Hepatocyte (in vitro differentiated cells): ENCODE measurements around the gene CHSY1. TPM values are rescaled to one million over a fixed set of nuclear protein-coding genes. Genes with fewer than 3 reads are reported as not detected.

Source experiments
- DNase-seq: peaks from one replicate; pipeline ENCODE4 v3.0.0-alpha.2; 2016; ENCODE audit warnings: low spot score
- H2AFZ ChIP-seq: fragments of 200-600 bp; sonication (generic); 2 replicates; pipeline ENCODE4 v1.6.0; 2016; ENCODE audit warnings: antibody characterized with exemption, mild to moderate bottlenecking
- H3K27ac ChIP-seq: fragments of 200-600 bp; sonication (generic); 2 replicates; pipeline ENCODE4 v1.5.1; 2016; ENCODE audit warnings: mild to moderate bottlenecking
- H3K27me3 ChIP-seq: fragments of 200-600 bp; sonication (generic); 2 replicates; pipeline ENCODE4 v1.6.1; 2016
- H3K36me3 ChIP-seq: fragments of 200-600 bp; sonication (generic); replicated peaks from 2 replicates; pipeline ENCODE4 v1.5.1; 2016; ENCODE audit warnings: low read depth; ENCODE audit not compliant: insufficient read depth
- H3K4me1 ChIP-seq: fragments of 200-600 bp; sonication (generic); 2 replicates; pipeline ENCODE4 v1.5.1; 2016; ENCODE audit warnings: mild to moderate bottlenecking, moderate library complexity; ENCODE audit not compliant: insufficient read depth
- H3K4me2 ChIP-seq: fragments of 200-600 bp; sonication (generic); 2 replicates; pipeline ENCODE4 v1.6.0; 2016
- H3K4me3 ChIP-seq: fragments of 200-600 bp; sonication (generic); 2 replicates; pipeline ENCODE4 v1.5.1; 2016; ENCODE audit warnings: mild to moderate bottlenecking
- H3K79me2 ChIP-seq: fragments of 200-600 bp; sonication (generic); 2 replicates; pipeline ENCODE4 v1.6.0; 2017; ENCODE audit warnings: mild to moderate bottlenecking
- H3K9me2 ChIP-seq: fragments of 200-600 bp; sonication (generic); replicated peaks from 2 replicates; pipeline ENCODE4 v1.6.0; 2017; ENCODE audit warnings: mild to moderate bottlenecking; ENCODE audit not compliant: insufficient read depth
- H3K9me3 ChIP-seq: fragments of 200-600 bp; sonication (generic); 2 replicates; pipeline ENCODE4 v1.5.1; 2016; ENCODE audit warnings: low read depth, mild to moderate bottlenecking
- H4K20me1 ChIP-seq: fragments of 200-600 bp; sonication (generic); 2 replicates; pipeline ENCODE4 v1.6.0; 2016; ENCODE audit warnings: mild to moderate bottlenecking; ENCODE audit not compliant: insufficient read depth, poor library complexity, severe bottlenecking
- EZH2 ChIP-seq: fragments of 200-600 bp; sonication (generic); IDR thresholded peaks from 2 replicates; pipeline ENCODE4 v1.6.1; 2016; ENCODE audit warnings: antibody characterized with exemption, mild to moderate bottlenecking, borderline replicate concordance
- EZH2phosphoT487 ChIP-seq: fragments of 200-600 bp; sonication (generic); IDR thresholded peaks from one replicate; pipeline ENCODE4 v1.6.1; 2018; ENCODE audit warnings: antibody characterized with exemption, mild to moderate bottlenecking, low read depth, moderate library complexity; ENCODE audit not compliant: unreplicated experiment, severe bottlenecking
- WGBS: methylation state at CpG from one replicate; pipeline ENCODE4 v1.1.6; 2016; ENCODE audit warnings: low lambda C conversion rate; ENCODE audit errors: missing lambda C conversion rate; 5-methylcytosine and 5-hydroxymethylcytosine counted together
- polyA plus RNA-seq: library from polyadenylated mRNA; unstranded; fragments of >200 nt; fragmentation: Nextera tagmentation; extraction: Ambion mirVana; gene quantifications from 2 replicates; pipeline ENCODE4 v1.2.1, GENCODE V29; 2016
- total RNA-seq: library from RNA; depleted of rRNA; stranded (reverse); fragments of >200 nt; gene quantifications from 2 replicates; pipeline ENCODE4 v1.2.3, GENCODE V29; 2014
- TF ChIP-seq, protein P1 (sequence below): fragments of 200-600 bp; sonication (generic); IDR thresholded peaks from 2 replicates; pipeline ENCODE4 v1.5.1; 2016; ENCODE audit warnings: antibody characterized with exemption, mild to moderate bottlenecking; ENCODE audit not compliant: poor library complexity

CHSY1 gene
- total and polyA plus RNA-seq, 2 experiments from 2014 or later: 22.5 to 27.8 TPM

DNA sequence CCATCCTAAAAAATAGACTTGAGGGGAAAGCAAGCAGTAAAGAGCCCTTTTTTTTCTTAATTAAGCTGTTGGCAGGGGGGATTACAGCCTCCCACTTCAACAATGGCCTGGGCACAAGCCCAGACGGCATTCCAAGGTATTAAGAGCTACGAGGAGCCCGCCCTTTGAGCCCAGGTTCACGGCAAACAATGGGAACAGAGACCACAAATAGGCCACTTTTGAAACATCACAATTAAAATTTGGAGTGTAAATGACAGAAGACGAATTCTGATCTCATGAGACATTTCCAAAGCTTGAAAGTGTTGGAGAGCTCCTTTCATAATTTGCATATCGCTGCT lies 8.9 kb downstream of the CHSY1 start:
- Histone ChIP-seq H3K27ac (no peak overlapping the region), H3K4me3 (no peak overlapping the region), H4K20me1 (peaks cover 71% of the 10 kb centered on the region), H3K9me3 (no peaks in the 10 kb centered on the region), H3K4me1 (peaks cover 24% of the 10 kb centered on the region), H3K36me3 (no peaks in the 10 kb centered on the region), H3K27me3 (no peaks in the 10 kb centered on the region), H3K9me2 (no peaks in the 10 kb centered on the region), H3K4me2 (no peak overlapping the region), H3K79me2 (peaks cover 100% of the 10 kb centered on the region), H2AFZ (no peak overlapping the region)
- TF ChIP-seq, protein P1, sequence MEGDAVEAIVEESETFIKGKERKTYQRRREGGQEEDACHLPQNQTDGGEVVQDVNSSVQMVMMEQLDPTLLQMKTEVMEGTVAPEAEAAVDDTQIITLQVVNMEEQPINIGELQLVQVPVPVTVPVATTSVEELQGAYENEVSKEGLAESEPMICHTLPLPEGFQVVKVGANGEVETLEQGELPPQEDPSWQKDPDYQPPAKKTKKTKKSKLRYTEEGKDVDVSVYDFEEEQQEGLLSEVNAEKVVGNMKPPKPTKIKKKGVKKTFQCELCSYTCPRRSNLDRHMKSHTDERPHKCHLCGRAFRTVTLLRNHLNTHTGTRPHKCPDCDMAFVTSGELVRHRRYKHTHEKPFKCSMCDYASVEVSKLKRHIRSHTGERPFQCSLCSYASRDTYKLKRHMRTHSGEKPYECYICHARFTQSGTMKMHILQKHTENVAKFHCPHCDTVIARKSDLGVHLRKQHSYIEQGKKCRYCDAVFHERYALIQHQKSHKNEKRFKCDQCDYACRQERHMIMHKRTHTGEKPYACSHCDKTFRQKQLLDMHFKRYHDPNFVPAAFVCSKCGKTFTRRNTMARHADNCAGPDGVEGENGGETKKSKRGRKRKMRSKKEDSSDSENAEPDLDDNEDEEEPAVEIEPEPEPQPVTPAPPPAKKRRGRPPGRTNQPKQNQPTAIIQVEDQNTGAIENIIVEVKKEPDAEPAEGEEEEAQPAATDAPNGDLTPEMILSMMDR: no peak
- no peak for TF ChIP-seq EZH2phosphoT487
- TF ChIP-seq EZH2: no peak
- WGBS: 73% methylated on average over 6 of the region's 6 CpGs
- no peak for DNase-seq

DNA sequence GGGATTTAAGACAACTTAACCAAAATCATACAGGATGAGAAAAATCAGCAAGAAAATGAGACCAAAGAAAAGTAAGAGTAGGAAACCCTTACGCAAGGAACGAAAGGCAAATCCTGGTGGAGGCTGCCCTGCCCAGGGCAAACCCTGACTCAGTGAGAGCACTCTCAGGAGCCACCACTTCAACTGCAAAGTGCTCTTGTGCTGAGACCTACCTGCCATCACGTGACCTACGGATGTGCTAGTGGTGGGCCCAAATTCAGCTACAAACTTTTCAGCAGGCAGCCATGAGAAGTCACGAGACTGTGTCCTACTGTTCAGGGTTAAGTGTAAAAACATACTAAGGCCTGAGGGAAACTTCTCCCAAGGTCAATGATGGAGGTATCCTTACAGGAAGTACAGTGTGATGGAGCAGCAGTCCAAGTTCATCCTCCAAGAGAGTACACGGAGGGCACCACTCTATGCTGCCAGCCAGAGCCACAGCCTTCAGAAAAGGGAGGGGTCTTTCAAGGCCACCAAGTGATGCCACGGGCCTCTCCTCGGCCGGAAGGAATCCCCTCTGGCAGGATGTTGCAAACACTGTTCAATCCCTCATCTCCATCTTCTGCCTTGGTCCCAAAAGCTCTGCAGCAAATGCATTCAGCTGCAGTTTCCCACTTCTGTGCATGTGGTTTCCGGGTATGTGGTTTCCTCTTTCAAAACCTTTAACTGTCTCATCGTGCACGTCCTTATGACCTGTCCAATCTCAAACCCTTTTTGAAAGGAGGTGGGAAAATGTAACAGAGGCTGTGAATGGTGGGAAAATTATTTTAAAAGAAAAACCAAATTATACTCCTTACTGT lies 9.5 kb downstream of the CHSY1 start:
- H3K27me3 ChIP-seq: no peaks in the 10 kb centered on the region

DNA sequence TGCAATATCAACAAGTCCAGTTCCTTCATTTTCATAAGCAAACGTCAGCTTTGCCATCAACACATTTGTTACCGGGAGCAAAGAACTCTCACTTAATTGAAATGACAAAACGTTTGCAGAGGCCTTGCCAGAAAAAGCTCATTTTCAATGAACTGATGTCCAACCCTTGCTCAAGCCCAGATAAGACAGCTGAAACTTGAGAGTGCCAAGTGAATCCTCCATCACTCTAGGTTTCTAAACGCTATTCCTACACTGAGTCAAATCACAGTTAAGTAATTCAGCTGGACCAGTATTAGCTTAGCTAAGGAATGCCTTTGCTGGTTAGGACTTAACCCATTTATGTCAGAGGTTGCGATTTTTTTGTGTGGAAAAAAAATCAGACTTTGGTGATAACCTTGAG lies 11.5 kb downstream of the CHSY1 start:
- 70% methylated on average over 5 of the region's 5 CpGs for WGBS
- Histone ChIP-seq H3K27ac (no peak overlapping the region), H3K4me1 (peaks cover 24% of the 10 kb centered on the region), H4K20me1 (peaks cover 51% of the 10 kb centered on the region), H3K27me3 (no peaks in the 10 kb centered on the region), H3K9me2 (no peaks in the 10 kb centered on the region), H2AFZ (no peak overlapping the region), H3K9me3 (no peaks in the 10 kb centered on the region), H3K36me3 (no peaks in the 10 kb centered on the region), H3K4me3 (no peak overlapping the region), H3K79me2 (peaks cover 100% of the 10 kb centered on the region), H3K4me2 (no peak overlapping the region)
- TF ChIP-seq EZH2phosphoT487: no peak
- TF ChIP-seq, protein P1: no peak
- TF ChIP-seq EZH2: no peak
- DNase-seq: no peak

More for the DNA sequence above, 9.5 kb downstream of the CHSY1 start:
- Histone ChIP-seq H3K9me2 (no peaks in the 10 kb centered on the region), H3K4me2 (no peak overlapping the region), H3K9me3 (no peaks in the 10 kb centered on the region), H3K27ac (no peak overlapping the region), H4K20me1 (peaks cover 66% of the 10 kb centered on the region), H3K4me1 (peaks cover 24% of the 10 kb centered on the region), H3K79me2 (peaks cover 100% of the 10 kb centered on the region), H3K36me3 (no peaks in the 10 kb centered on the region), H3K4me3 (no peak overlapping the region), H2AFZ (no peak overlapping the region)
- whole genome bisulfite sequencing: 75% methylated on average over 12 of the region's 12 CpGs
- TF ChIP-seq EZH2: no peak
- no peak for TF ChIP-seq EZH2phosphoT487
- TF ChIP-seq, protein P1: no peak
- no peak for DNase-seq
